DOHH2 (cell line): Measurements from ENCODE around the gene DIP2B.

Source experiments
- EZH2phosphoT487 ChIP-seq: fragments of 200-600 bp; sonication (generic); IDR thresholded peaks from 2 replicates; pipeline ENCODE4 v1.6.1; 2017; ENCODE audit warnings: borderline replicate concordance, mild to moderate bottlenecking, antibody characterized with exemption, low read length, moderate library complexity, mixed read lengths
- TF ChIP-seq, protein P1 (sequence below): fragments of 200-600 bp; sonication (generic); IDR thresholded peaks from one replicate; pipeline ENCODE4 v1.5.1; 2014; ENCODE audit warnings: antibody characterized with exemption, mild to moderate bottlenecking, low read depth, low read length; ENCODE audit not compliant: poor library complexity, severe bottlenecking

DNA sequence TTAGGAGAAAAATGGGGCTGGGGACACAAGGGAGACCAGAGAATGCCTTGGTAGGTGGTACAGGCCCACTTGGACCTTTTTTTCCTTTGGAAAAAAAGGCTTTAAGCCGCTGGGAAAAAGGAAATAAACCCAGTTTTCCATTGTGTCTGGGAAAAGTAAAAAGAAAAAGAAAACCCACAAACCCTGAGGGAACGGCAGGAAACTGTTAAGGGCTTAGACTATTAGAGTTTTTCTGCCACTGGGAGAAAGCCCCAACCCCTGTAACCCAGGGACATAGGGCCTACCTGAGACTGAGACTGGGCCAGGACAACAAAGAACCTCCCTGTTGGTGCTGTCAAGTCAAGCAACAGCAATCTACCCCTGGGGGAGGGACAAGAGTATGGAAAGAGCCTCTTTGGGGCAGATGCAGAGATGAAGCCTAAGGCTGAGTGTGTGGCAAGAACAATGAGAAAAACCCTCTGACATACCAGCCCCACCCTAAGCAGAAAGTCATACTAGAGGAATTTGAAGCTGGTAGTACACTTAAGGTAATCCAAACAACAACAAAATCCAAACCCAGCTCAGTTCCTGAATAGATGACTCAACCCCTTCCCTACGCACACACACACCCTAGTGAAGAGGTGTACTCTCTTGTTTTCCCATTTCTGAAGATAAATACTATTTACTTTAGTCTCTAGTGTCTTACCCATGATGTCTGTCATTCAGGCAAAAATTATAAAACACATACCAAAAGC is 281.9 kb downstream of the DIP2B start:
- no peak for TF ChIP-seq EZH2phosphoT487
- TF ChIP-seq, protein P1, sequence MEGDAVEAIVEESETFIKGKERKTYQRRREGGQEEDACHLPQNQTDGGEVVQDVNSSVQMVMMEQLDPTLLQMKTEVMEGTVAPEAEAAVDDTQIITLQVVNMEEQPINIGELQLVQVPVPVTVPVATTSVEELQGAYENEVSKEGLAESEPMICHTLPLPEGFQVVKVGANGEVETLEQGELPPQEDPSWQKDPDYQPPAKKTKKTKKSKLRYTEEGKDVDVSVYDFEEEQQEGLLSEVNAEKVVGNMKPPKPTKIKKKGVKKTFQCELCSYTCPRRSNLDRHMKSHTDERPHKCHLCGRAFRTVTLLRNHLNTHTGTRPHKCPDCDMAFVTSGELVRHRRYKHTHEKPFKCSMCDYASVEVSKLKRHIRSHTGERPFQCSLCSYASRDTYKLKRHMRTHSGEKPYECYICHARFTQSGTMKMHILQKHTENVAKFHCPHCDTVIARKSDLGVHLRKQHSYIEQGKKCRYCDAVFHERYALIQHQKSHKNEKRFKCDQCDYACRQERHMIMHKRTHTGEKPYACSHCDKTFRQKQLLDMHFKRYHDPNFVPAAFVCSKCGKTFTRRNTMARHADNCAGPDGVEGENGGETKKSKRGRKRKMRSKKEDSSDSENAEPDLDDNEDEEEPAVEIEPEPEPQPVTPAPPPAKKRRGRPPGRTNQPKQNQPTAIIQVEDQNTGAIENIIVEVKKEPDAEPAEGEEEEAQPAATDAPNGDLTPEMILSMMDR: no peak
